Activated CD4-positive, alpha-beta memory T cell treated with anti-CD3 and anti-CD28 coated beads, Interleukin-2, amount 10 ng/mL, durations not matched to agents 7 days and 5 days (primary cell): Measurements from ENCODE around the gene CARM1. TPM values are rescaled to one million over a fixed set of nuclear protein-coding genes. Genes with fewer than 3 reads are reported as not detected.
"Not testable (repeated sequence)": the region's sequence is repeated elsewhere in the genome, so short reads cannot be mapped to it uniquely, and the experiment has no call there.

Experiments
- CTCF ChIA-PET: fragments of 350-600 bp; sonication (Branson Sonifier 250); formaldehyde crosslinking; loops from one replicate; lab custom pipeline; 2021; ENCODE audit warnings: antibody characterized with exemption, inconsistent platforms; lab: Charles Lee
- POLR2A ChIA-PET: fragments of 350-600 bp; sonication (Branson Sonifier 250); formaldehyde crosslinking; loops from one replicate; lab custom pipeline; 2021; ENCODE audit warnings: antibody characterized with exemption; lab: Charles Lee
- DNase-seq: peaks from one replicate; pipeline ENCODE4 v3.0.0-alpha.2; 2020
- H3K27ac Mint-ChIP-seq: one replicate; pipeline ENCODE4 v1.8.0; 2021; ENCODE audit warnings: mild to moderate bottlenecking, mixed read lengths
- H3K27me3 Mint-ChIP-seq: one replicate; pipeline ENCODE4 v1.8.0; 2021; ENCODE audit warnings: mixed read lengths
- H3K36me3 Mint-ChIP-seq: one replicate; pipeline ENCODE4 v1.8.0; 2021; ENCODE audit warnings: low read depth, mixed read lengths
- H3K4me1 Mint-ChIP-seq: one replicate; pipeline ENCODE4 v1.8.0; 2021; ENCODE audit warnings: mixed read lengths
- H3K4me3 Mint-ChIP-seq: one replicate; pipeline ENCODE4 v1.8.0; 2021; ENCODE audit warnings: mild to moderate bottlenecking, mixed read lengths
- H3K9me3 Mint-ChIP-seq: one replicate; pipeline ENCODE4 v1.8.0; 2021; ENCODE audit warnings: mixed read lengths
- total RNA-seq, 2 experiments: library from RNA; stranded (reverse); gene quantifications; one replicate each; pipeline ENCODE4 v1.2.3, GENCODE V29; 2021

The CARM1 gene
- total RNA-seq, 2 experiments from 2014 or later = 39.3 to 40.2 TPM

DNA sequence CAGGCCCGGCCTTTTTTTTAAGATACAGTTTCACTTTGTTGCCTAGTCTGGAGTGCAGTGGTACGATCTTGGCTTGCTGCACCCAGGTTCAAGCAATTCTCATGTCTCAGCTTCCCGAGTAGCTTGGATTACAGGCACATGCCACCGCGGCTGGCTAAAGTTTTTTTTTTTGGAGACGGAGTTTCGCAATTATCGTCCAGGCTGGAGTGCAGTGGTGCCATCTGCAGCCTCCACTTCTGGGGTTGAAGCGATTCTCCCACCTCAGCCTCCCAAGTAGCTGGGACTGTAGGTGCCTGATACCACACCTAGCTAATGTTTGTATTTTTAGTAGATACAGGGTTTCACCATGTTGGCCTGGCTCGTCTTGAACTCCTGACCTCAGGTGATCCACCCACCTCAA, 4.9 kb upstream of the CARM1 start:
- H3K9me3 Mint-ChIP-seq = no peaks in the 10 kb centered on the region
- H3K27me3 Mint-ChIP-seq = no peaks in the 10 kb centered on the region
- ChIA-PET POLR2A (no interaction called here), CTCF (interaction anchor here (1.7 to 9.0 kb wide), 4 partner anchors 10 to 165 kb away, joined by 3 to 138 read pairs (median 28); partner anchors contain the start of genes DNM2 and QTRT1)
- H3K4me3 Mint-ChIP-seq = no peak overlapping the region
- no peak for DNase-seq
- H3K36me3 Mint-ChIP-seq = no peaks in the 10 kb centered on the region
- H3K4me1 Mint-ChIP-seq = peaks cover 35% of the 10 kb centered on the region
- H3K27ac Mint-ChIP-seq = no peak overlapping the region

- CTCF ChIA-PET = interaction anchor here (0.8 to 9.0 kb wide), 3 partner anchors 13 to 151 kb away, joined by 3 to 138 read pairs (median 24); partner anchors contain the start of gene DNM2
- POLR2A ChIA-PET = interaction anchor here (1.7 to 4.5 kb wide), 2 partner anchors 33 to 512 kb away, joined by 4 to 18 read pairs; partner anchors contain the start of gene TMED1
- Mint-ChIP-seq H3K36me3 (peaks cover 1% of the 10 kb centered on the region), H3K27ac (peak overlapping the region; percentile 10), H3K27me3 (no peaks in the 10 kb centered on the region), H3K4me3 (no peak overlapping the region), H3K9me3 (no peaks in the 10 kb centered on the region), H3K4me1 (peaks cover 38% of the 10 kb centered on the region)
- no peak for DNase-seq
These were observed 2.3 kb upstream of the CARM1 start for GRCh38 chr19:10868872-10869547.

DNA sequence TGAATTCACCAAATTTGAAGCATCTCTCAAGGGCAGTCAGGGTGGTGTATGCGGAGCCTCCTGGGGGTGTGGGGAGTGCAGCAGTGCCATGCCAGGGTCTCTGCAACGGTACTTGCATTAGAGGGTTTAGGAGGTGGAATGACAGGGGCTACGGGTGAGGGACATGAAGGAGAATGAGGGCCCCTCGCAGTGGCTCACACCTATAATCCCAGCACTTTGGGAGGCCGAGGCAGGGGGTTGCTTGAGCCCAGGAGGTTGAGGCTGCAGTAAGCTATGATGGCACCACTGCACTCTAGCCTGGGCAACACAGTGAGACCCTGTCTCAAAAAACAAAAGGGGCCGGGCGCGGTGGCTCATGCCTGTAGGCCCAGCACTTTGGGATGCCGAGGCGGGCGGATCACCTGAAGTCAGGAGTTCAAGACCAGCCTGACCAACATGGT, 1.5 kb upstream of the CARM1 start:
- POLR2A ChIA-PET = interaction anchor here (4.5 kb wide), 1 partner anchor 34 kb away, joined by 18 read pairs; the partner anchor contains the start of gene TMED1
- H3K27ac Mint-ChIP-seq = peak overlapping the region; percentile 73
- not testable (repeated sequence) for H3K36me3 Mint-ChIP-seq, H3K27me3 Mint-ChIP-seq, DNase-seq, H3K9me3 Mint-ChIP-seq
- H3K4me1 Mint-ChIP-seq = peaks cover 32% of the 10 kb centered on the region
- CTCF ChIA-PET = interaction anchor here (1.2 to 1.8 kb wide), 3 partner anchors 32 to 153 kb away, joined by 3 to 8 read pairs (median 4); partner anchors contain the start of gene DNM2
- H3K4me3 Mint-ChIP-seq = peak overlapping the region; percentile 64

GRCh38 chr19:10870501-10870954, 825 bp upstream of the CARM1 start:
- Mint-ChIP-seq H3K27me3 (no peaks in the 10 kb centered on the region), H3K9me3 (no peaks in the 10 kb centered on the region)

GRCh38 chr19:10871711-10872545, 575 bp downstream of the CARM1 start:
- Mint-ChIP-seq H3K27ac (peak overlapping the region; percentile 63), H3K4me3 (peak overlapping the region; percentile 78), H3K36me3 (peaks cover 2% of the 10 kb centered on the region), H3K4me1 (peaks cover 38% of the 10 kb centered on the region), H3K9me3 (no peaks in the 10 kb centered on the region), H3K27me3 (no peaks in the 10 kb centered on the region)
- ChIA-PET POLR2A (interaction anchor here (0.6 to 4.5 kb wide), 12 partner anchors 8 to 669 kb away, joined by 3 to 18 read pairs (median 3); partner anchors contain the start of genes DNM2, KRI1 and TMED1), CTCF (interaction anchor here (0.7 to 1.8 kb wide), 11 partner anchors 10 to 227 kb away, joined by 3 to 11 read pairs (median 5); partner anchors contain the start of genes DNM2 and TMED1)
- peak; percentile 42 for DNase-seq

More at GRCh38 chr19:10870501-10870954, 825 bp upstream of the CARM1 start:
- Mint-ChIP-seq H3K4me1 (peaks cover 32% of the 10 kb centered on the region), H3K27ac (peak overlapping the region; percentile 73), H3K36me3 (peaks cover 2% of the 10 kb centered on the region), H3K4me3 (peak overlapping the region; percentile 64)
- no peak for DNase-seq
- CTCF ChIA-PET = interaction anchor here (0.5 to 1.8 kb wide), 8 partner anchors 10 to 419 kb away, joined by 3 to 11 read pairs (median 4); partner anchors contain the start of genes DNM2 and TMED1
- POLR2A ChIA-PET = interaction anchor here (0.5 to 4.5 kb wide), 2 partner anchors 35 to 224 kb away, joined by 3 to 18 read pairs; partner anchors contain the start of gene TMED1

GRCh38 chr19:10872546-10873107, 1.3 kb downstream of the CARM1 start:
- Mint-ChIP-seq H3K27me3 (no peaks in the 10 kb centered on the region), H3K27ac (peak overlapping the region; percentile 63), H3K36me3 (peaks cover 2% of the 10 kb centered on the region), H3K4me1 (peaks cover 42% of the 10 kb centered on the region), H3K4me3 (peak overlapping the region; percentile 78), H3K9me3 (no peaks in the 10 kb centered on the region)
- CTCF ChIA-PET = interaction anchor here (0.7 to 1.8 kb wide), 9 partner anchors 9 to 228 kb away, joined by 3 to 8 read pairs (median 5); partner anchors contain the start of genes DNM2 and TMED1
- DNase-seq = no peak
- POLR2A ChIA-PET = interaction anchor here (0.6 to 4.5 kb wide), 11 partner anchors 8 to 670 kb away, joined by 3 to 18 read pairs (median 3); partner anchors contain the start of genes DNM2, KRI1 and TMED1

GRCh38 chr19:10874024-10874423, 2.7 kb downstream of the CARM1 start:
- DNase-seq = no peak
- CTCF ChIA-PET = interaction anchor here (1.1 to 1.5 kb wide), 3 partner anchors 10 to 68 kb away, joined by 3 to 5 read pairs (median 4); no protein-coding TSS in a partner anchor
- Mint-ChIP-seq H3K4me3 (peak overlapping the region; percentile 43), H3K9me3 (no peaks in the 10 kb centered on the region), H3K36me3 (peaks cover 4% of the 10 kb centered on the region), H3K27ac (no peak overlapping the region), H3K27me3 (no peaks in the 10 kb centered on the region), H3K4me1 (peaks cover 44% of the 10 kb centered on the region)
- POLR2A ChIA-PET = no interaction called here

DNA sequence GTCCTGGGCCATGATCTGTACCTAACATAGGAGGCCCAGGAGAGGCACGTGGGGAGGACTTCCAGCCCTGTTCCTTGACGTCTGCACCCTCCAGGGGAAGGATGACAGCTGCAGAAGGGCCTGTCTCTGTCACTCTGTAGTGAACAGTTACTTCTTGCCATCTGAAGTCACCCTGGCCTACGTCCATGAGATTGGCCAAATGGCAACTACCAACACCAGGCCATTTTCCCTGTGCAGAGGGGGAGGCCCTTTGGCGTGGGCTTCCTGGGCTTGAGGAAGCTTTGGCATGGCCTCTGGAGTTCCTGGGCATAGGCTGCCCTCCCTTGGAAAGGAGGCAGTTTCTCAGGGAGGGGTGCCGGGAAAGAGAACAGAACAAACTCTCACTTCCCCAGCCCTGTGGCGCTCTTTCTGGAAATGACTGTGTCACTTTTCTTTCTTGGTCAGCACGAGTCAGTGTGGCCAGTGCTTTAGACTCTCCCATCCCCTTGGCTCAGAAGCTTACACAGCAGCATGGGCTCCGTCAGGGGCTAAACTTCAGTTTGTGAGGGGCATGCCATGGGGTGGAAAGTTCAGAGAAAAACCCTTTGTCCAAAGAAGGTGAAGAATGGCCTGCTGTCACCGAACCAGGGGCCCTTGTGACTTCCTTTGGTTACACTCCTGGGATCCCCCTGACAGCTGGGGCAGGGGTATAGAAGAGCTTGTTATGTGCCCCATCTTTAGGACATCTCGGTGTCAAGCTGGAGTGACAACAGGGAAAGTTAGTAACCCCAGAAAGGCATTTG, 5.3 kb downstream of the CARM1 start:
- Mint-ChIP-seq H3K27ac (no peak overlapping the region), H3K9me3 (no peaks in the 10 kb centered on the region), H3K27me3 (no peaks in the 10 kb centered on the region), H3K4me3 (no peak overlapping the region), H3K36me3 (peaks cover 8% of the 10 kb centered on the region), H3K4me1 (peaks cover 44% of the 10 kb centered on the region)
- DNase-seq = no peak
- ChIA-PET CTCF (interaction anchor here (0.6 to 2.0 kb wide), 3 partner anchors 12 to 57 kb away, joined by 3 to 4 read pairs (median 3); no protein-coding TSS in a partner anchor), POLR2A (no interaction called here)

GRCh38 chr19:10877608-10878007, 6.3 kb downstream of the CARM1 start:
- ChIA-PET CTCF (interaction anchor here (0.6 to 2.0 kb wide), 5 partner anchors 12 to 407 kb away, joined by 3 to 5 read pairs (median 3); partner anchors contain the start of gene DNM2), POLR2A (interaction anchor here (0.7 kb wide), 1 partner anchor 10 kb away, joined by 3 read pairs; no protein-coding TSS in a partner anchor)
- H3K36me3 Mint-ChIP-seq, H3K27me3 Mint-ChIP-seq, DNase-seq, H3K4me3 Mint-ChIP-seq, H3K9me3 Mint-ChIP-seq: not testable (repeated sequence)
- Mint-ChIP-seq H3K4me1 (peaks cover 41% of the 10 kb centered on the region), H3K27ac (peak overlapping the region; percentile 86)

- peak overlapping the region; percentile 86 for H3K27ac Mint-ChIP-seq
- peaks cover 34% of the 10 kb centered on the region for H3K4me1 Mint-ChIP-seq
- CTCF ChIA-PET = interaction anchor here (0.6 to 2.0 kb wide), 4 partner anchors 13 to 407 kb away, joined by 3 to 5 read pairs (median 4); partner anchors contain the start of gene DNM2
- H3K9me3 Mint-ChIP-seq = no peaks in the 10 kb centered on the region
- H3K27me3 Mint-ChIP-seq = no peaks in the 10 kb centered on the region
- H3K4me3 Mint-ChIP-seq = no peak overlapping the region
- DNase-seq = no peak
- peaks cover 8% of the 10 kb centered on the region for H3K36me3 Mint-ChIP-seq
- POLR2A ChIA-PET = interaction anchor here (0.7 kb wide), 1 partner anchor 10 kb away, joined by 3 read pairs; no protein-coding TSS in a partner anchor
These were observed 6.9 kb downstream of the CARM1 start for GRCh38 chr19:10878253-10878652.
